Left ventricle myocardium inferior (tissue), 1 donor: ENCODE data around the gene C11orf21. TPM values are rescaled to one million over a fixed set of nuclear protein-coding genes. Genes with fewer than 3 reads are reported as not detected.

ENCODE experiments used
- DNase-seq: peaks from one replicate; pipeline ENCODE4 v3.0.0-alpha.2; 2020
- H3K27ac ChIP-seq: fragments of 200-600 bp; replicated peaks from 2 replicates; pipeline ENCODE4 v1.8.0; 2021
- H3K27me3 ChIP-seq: fragments of 200-600 bp; 2 replicates; pipeline ENCODE4 v1.8.0; 2021; ENCODE audit warnings: low read depth
- H3K36me3 ChIP-seq: fragments of 200-600 bp; 2 replicates; pipeline ENCODE4 v1.8.0; 2021
- H3K4me1 ChIP-seq: fragments of 200-600 bp; 2 replicates; pipeline ENCODE4 v1.8.0; 2021
- H3K4me3 ChIP-seq: fragments of 200-600 bp; 2 replicates; pipeline ENCODE4 v1.8.0; 2021; ENCODE audit warnings: mild to moderate bottlenecking, moderate library complexity
- H3K9me3 ChIP-seq: fragments of 200-600 bp; replicated peaks from 2 replicates; pipeline ENCODE4 v1.8.0; 2021
- CTCF ChIP-seq: fragments of 200-600 bp; IDR thresholded peaks from 2 replicates; pipeline ENCODE4 v1.8.0; 2021; ENCODE audit warnings: antibody characterized with exemption, mild to moderate bottlenecking, borderline replicate concordance
- intact Hi-C: fragments of 100-400 bp; cut with micrococcal nuclease; formaldehyde crosslinking; loops from one replicate; pipeline ENCODE4 v1.11.0; 2022
- total RNA-seq: library from RNA; stranded (reverse); fragmentation: NEBNext Ultra II Directional; extraction: Animal tissue kit (Norgen Biotek cat#: 25700); gene quantifications from one replicate; pipeline ENCODE4 v1.2.1, GENCODE V29; 2021
- donor health status: DM: no; HTN: yes; CAD: no; lungs with severe emphysema.

Gene C11orf21
- total RNA-seq, 1 donor from 2014 or later, result 36.0 TPM

- Histone ChIP-seq H3K4me3 (peak overlapping the region; percentile 64), H3K27me3 (peaks cover 94% of the 10 kb centered on the region)
- intact Hi-C loops, result no loop called here
Measured at GRCh38 chr11:2271077-2271326, 30.7 kb downstream of the C11orf21 start.

GRCh38 chr11:2270322-2271076 lies 31.2 kb downstream of the C11orf21 start, which contains the start of gene ASCL2:
Gene ASCL2 (minus strand): TSS chr11:2270588. CDS start chr11:2270332, 256 bp downstream.
- no peak for DNase-seq
- H3K9me3 ChIP-seq, result no peaks in the 10 kb centered on the region
- H3K27me3 ChIP-seq, result peaks cover 93% of the 10 kb centered on the region
- peak within 1 kb of the TSS; percentile 33 for H3K27ac ChIP-seq
- peak within 1 kb of the TSS; percentile 64 for H3K4me3 ChIP-seq
- intact Hi-C loops, result no loop called here
- TF ChIP-seq CTCF, result no peak
- no peaks in the 10 kb centered on the region for H3K36me3 ChIP-seq
- peaks cover 27% of the 10 kb centered on the region for H3K4me1 ChIP-seq

More at GRCh38 chr11:2271077-2271326, 30.7 kb downstream of the C11orf21 start:
- Histone ChIP-seq H3K9me3 (no peaks in the 10 kb centered on the region), H3K27ac (no peak overlapping the region), H3K4me1 (peaks cover 27% of the 10 kb centered on the region), H3K36me3 (no peaks in the 10 kb centered on the region)
- no peak for TF ChIP-seq CTCF
- DNase-seq, result peak; percentile 42

GRCh38 chr11:2269601-2270321 lies 32.0 kb downstream of the C11orf21 start:
- Histone ChIP-seq H3K4me3 (peak overlapping the region; percentile 64), H3K9me3 (no peaks in the 10 kb centered on the region), H3K36me3 (no peaks in the 10 kb centered on the region), H3K4me1 (peaks cover 27% of the 10 kb centered on the region), H3K27me3 (peaks cover 85% of the 10 kb centered on the region), H3K27ac (peak overlapping the region; percentile 33)
- intact Hi-C loops, result no loop called here
- no peak for DNase-seq
- no peak for TF ChIP-seq CTCF

GRCh38 chr11:2268729-2269600 lies 32.8 kb downstream of the C11orf21 start:
- Histone ChIP-seq H3K9me3 (no peaks in the 10 kb centered on the region), H3K4me3 (peak overlapping the region; percentile 64), H3K36me3 (no peaks in the 10 kb centered on the region), H3K27me3 (peaks cover 77% of the 10 kb centered on the region), H3K27ac (peak overlapping the region; percentile 33), H3K4me1 (peaks cover 27% of the 10 kb centered on the region)
- DNase-seq, result peak; percentile 51
- TF ChIP-seq CTCF, result no peak
- intact Hi-C loops, result no loop called here
